ENCODE measurements around the gene LDLRAD3. TPM values are rescaled to one million over a fixed set of nuclear protein-coding genes. Genes with fewer than 3 reads are reported as not detected.
A peak's percentile ranks its signal among the peaks of the same experiment; 100 is the strongest.

The LDLRAD3 gene
- total and polyA plus RNA-seq, 12 donors = 0.87 to 5.1 (median 1.7) TPM

DNA sequence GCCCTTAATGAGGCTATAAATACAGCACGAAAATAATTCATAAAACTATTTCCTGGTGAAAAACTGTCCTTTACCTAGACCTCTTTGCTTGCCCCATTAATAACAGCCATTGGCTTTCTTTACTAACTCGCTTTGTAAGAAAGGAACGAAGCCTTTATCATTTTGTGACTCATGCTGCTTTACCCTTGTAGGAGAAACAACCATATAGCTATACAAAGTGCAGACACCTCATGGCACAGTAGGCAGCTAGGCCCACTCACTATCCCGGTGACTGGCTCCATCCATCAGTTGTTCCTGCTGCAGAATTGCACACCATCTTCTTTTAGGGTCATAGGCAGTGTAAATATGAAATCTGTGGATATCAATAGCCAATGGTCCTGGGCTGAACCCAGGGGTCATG is 85.8 kb downstream of the LDLRAD3 start:
- ATAC-seq (no peak), DNase-seq (no peak)
- H3K4me1 ChIP-seq = peaks cover 0 to 23% (median 3%) of the 10 kb centered on the region in 9 donors
- H3K9me3 ChIP-seq = no peaks in the 10 kb centered on the region
- no peak overlapping the region for H3K4me3 ChIP-seq
- H3K36me3 ChIP-seq = no peaks in the 10 kb centered on the region
- H3K27me3 ChIP-seq = peaks cover 0 to 3% (median 0%) of the 10 kb centered on the region in 7 donors
- TF ChIP-seq CTCF (IDR thresholded peaks at IDR 0.05) = no peak
- WGBS, 2 donors = 84 to 97% methylated on average over 4 of the region's 4 CpGs
- intact Hi-C loops (cut with DNase I) = loop anchor here in 5 of 10 donors (10.0 kb wide), 6 partner anchors 65 to 415 kb away; partner anchors contain the start of gene FJX1 (in 2 of the 5)
- H3K27ac ChIP-seq = peak overlapping the region in 1 of 10 donors; percentile 4

- intact Hi-C loops (cut with DNase I) = loop anchor here in 5 of 10 donors (10.0 kb wide), 6 partner anchors 66 to 416 kb away; partner anchors contain the start of gene FJX1 (in 2 of the 5)
- TF ChIP-seq CTCF (IDR thresholded peaks at IDR 0.05) = no peak
- Histone ChIP-seq H3K36me3 (no peaks in the 10 kb centered on the region), H3K27ac (peak overlapping the region in 2 of 10 donors; percentile 30 to 35), H3K4me3 (no peak overlapping the region), H3K4me1 (peaks cover 0 to 18% (median 3%) of the 10 kb centered on the region in 9 donors), H3K9me3 (no peaks in the 10 kb centered on the region), H3K27me3 (peaks cover 0 to 3% (median 0%) of the 10 kb centered on the region in 7 donors)
- DNase-seq = no peak
- 47 to 65% methylated on average over 1 of the region's 1 CpG for WGBS, 2 donors
- ATAC-seq = peak; percentile 65 to 84 (median 70)
These were observed 86.9 kb downstream of the LDLRAD3 start for GRCh38 chr11:36030731-36031281.

GRCh38 chr11:36033082-36033751 is 89.4 kb downstream of the LDLRAD3 start:
- peaks cover 0 to 3% (median 0%) of the 10 kb centered on the region in 7 donors for H3K27me3 ChIP-seq
- no peak overlapping the region for H3K4me3 ChIP-seq
- ATAC-seq (no peak), DNase-seq (no peak)
- no peak overlapping the region for H3K27ac ChIP-seq
- H3K4me1 ChIP-seq = peaks cover 0 to 28% (median 0%) of the 10 kb centered on the region in 9 donors
- no peak for TF ChIP-seq CTCF (IDR thresholded peaks at IDR 0.05)
- 86 to 89% methylated on average over 9 of the region's 9 CpGs for WGBS, 2 donors
- H3K36me3 ChIP-seq = no peaks in the 10 kb centered on the region
- intact Hi-C loops (cut with DNase I) = loop anchor here in 5 of 10 donors (10.0 kb wide), 6 partner anchors 68 to 418 kb away; partner anchors contain the start of gene FJX1 (in 2 of the 5)
- no peaks in the 10 kb centered on the region for H3K9me3 ChIP-seq

- Histone ChIP-seq H3K9me3 (no peaks in the 10 kb centered on the region), H3K27me3 (peaks cover 0 to 3% (median 0%) of the 10 kb centered on the region in 7 donors), H3K27ac (no peak overlapping the region), H3K36me3 (no peaks in the 10 kb centered on the region), H3K4me1 (peaks cover 0 to 28% (median 0%) of the 10 kb centered on the region in 9 donors), H3K4me3 (no peak overlapping the region)
- intact Hi-C loops (cut with DNase I) = loop anchor here in 5 of 10 donors (10.0 kb wide), 6 partner anchors 69 to 419 kb away; partner anchors contain the start of gene FJX1 (in 2 of the 5)
- WGBS, 2 donors = 89 to 95% methylated on average over 2 of the region's 2 CpGs
- DNase-seq (no peak), ATAC-seq (no peak)
- no peak for TF ChIP-seq CTCF (IDR thresholded peaks at IDR 0.05)
These were observed 90.1 kb downstream of the LDLRAD3 start for GRCh38 chr11:36033936-36034335.
